T-cell (primary cell): ENCODE data around the gene VAV2. TPM values are rescaled to one million over a fixed set of nuclear protein-coding genes. Genes with fewer than 3 reads are reported as not detected.

Source experiments
- ATAC-seq, 4 experiments: fragments of 200-7000 bp in 3 of 4; fragments of 150-1000 bp in 1 of 4; cut with Tn5 transposase; replicated peaks in 1 of 4; 1 replicate in 3 of 4; 2 replicates in 1 of 4; pipeline ENCODE4 v1.10.0; 2021; ENCODE audit warnings: moderate library complexity in 3 of 4, mild to moderate bottlenecking in 2 of 4, moderate number of reproducible peaks in 1 of 4
- CTCF ChIA-PET, 2 donors: fragments of 300-600 bp; sonication (Branson Sonifier 250); formaldehyde crosslinking; loops; one replicate each; lab custom pipeline; 2022; ENCODE audit warnings: antibody characterized with exemption in 2 of 2; lab: Charles Lee
- POLR2A ChIA-PET, 2 donors: fragments of 300-600 bp; sonication (Branson Sonifier 250); formaldehyde crosslinking; loops; one replicate each; lab custom pipeline; 2022; ENCODE audit warnings: antibody characterized with exemption in 2 of 2; lab: Charles Lee
- DNase-seq, 35 experiments: peaks; one replicate each; pipeline versions ENCODE4 v3.0.0 to v3.0.0-alpha.2; 2013 to 2023
- H3K27ac ChIP-seq: one replicate; pipeline ENCODE4 v1.5.1; 2013; ENCODE audit warnings: low read length
- H3K27me3 ChIP-seq, 2 experiments: replicated peaks in 1 of 2; 1 replicate in 1 of 2; 2 replicates in 1 of 2; pipeline versions ENCODE4 v1.6.1 to v1.7.0; 2013; ENCODE audit warnings: low read length in 1 of 2, mixed read lengths in 1 of 2; ENCODE audit not compliant: control insufficient read depth in 2 of 2, insufficient read depth in 2 of 2; ENCODE audit errors: extremely low read depth in 1 of 2
- H3K36me3 ChIP-seq, 2 donors: 1 replicate in 1 of 2; 2 replicates in 1 of 2; pipeline versions ENCODE4 v1.6.1 to v1.7.0; 2013; ENCODE audit warnings: low read length in 1 of 2; ENCODE audit not compliant: control insufficient read depth in 2 of 2, insufficient read depth in 1 of 2; ENCODE audit errors: extremely low read depth in 1 of 2
- H3K4me1 ChIP-seq, 2 experiments: 1 replicate in 1 of 2; 2 replicates in 1 of 2; pipeline versions ENCODE4 v1.6.1 to v1.7.0; 2013; ENCODE audit warnings: low read length in 2 of 2, mixed read lengths in 1 of 2; ENCODE audit not compliant: insufficient read depth in 2 of 2, control insufficient read depth in 1 of 2; ENCODE audit errors: extremely low read depth in 1 of 2
- H3K4me3 ChIP-seq, 2 donors: 1 replicate in 1 of 2; 2 replicates in 1 of 2; pipeline versions ENCODE4 v1.5.1 to v1.7.0; 2013; ENCODE audit warnings: mild to moderate bottlenecking in 2 of 2, low read length in 1 of 2, moderate library complexity in 1 of 2; ENCODE audit not compliant: control insufficient read depth in 1 of 2; ENCODE audit errors: extremely low read depth in 1 of 2
- H3K9me3 ChIP-seq: 2 replicates; pipeline ENCODE4 v1.7.0; 2013
- H3K27ac Mint-ChIP-seq, 2 donors: one replicate each; pipeline ENCODE4 v1.8.0; 2020 to 2021; ENCODE audit warnings: mild to moderate bottlenecking in 2 of 2, mixed read lengths in 2 of 2
- H3K27me3 Mint-ChIP-seq, 2 donors: one replicate each; pipeline ENCODE4 v1.8.0; 2021 to 2022; ENCODE audit warnings: mixed read lengths in 2 of 2
- H3K36me3 Mint-ChIP-seq: one replicate; pipeline ENCODE4 v1.8.0; 2021; ENCODE audit warnings: mixed read lengths
- H3K4me1 Mint-ChIP-seq, 3 donors: one replicate each; pipeline ENCODE4 v1.8.0; 2020 to 2022; ENCODE audit warnings: mixed read lengths in 3 of 3, mild to moderate bottlenecking in 1 of 3
- H3K4me3 Mint-ChIP-seq, 3 donors: one replicate each; pipeline ENCODE4 v1.8.0; 2020 to 2022; ENCODE audit warnings: mild to moderate bottlenecking in 3 of 3, mixed read lengths in 3 of 3, moderate library complexity in 3 of 3
- H3K9me3 Mint-ChIP-seq, 3 donors: one replicate each; pipeline ENCODE4 v1.8.0; 2020 to 2022; ENCODE audit warnings: mixed read lengths in 3 of 3
- WGBS: methylation state at CpG from one replicate; pipeline ENCODE4 v1.1.5; 2013; ENCODE audit warnings: missing lambda C conversion rate; ENCODE audit not compliant: insufficient coverage; 5-methylcytosine and 5-hydroxymethylcytosine counted together
- total RNA-seq, 35 experiments: library from RNA in 6 of 35; stranded (reverse) in 6 of 35; fragments of 120-200 nt in 1 of 35; gene quantifications; one replicate each; pipeline versions ENCODE4 v1.2.1 to v1.2.4 and lab custom pipeline; 2013 to 2026

VAV2 gene
- total RNA-seq, 5 donors from 2014 or later (not counting 1 experiment from before 2014, with no cell fraction given): 1.2 to 7.5 (median 4.9) TPM

GRCh38 chr9:133987946-133988665 lies 4.0 kb downstream of the VAV2 start:
- Mint-ChIP-seq H3K27me3 (peaks cover 0 to 8% of the 10 kb centered on the region in 2 donors), H3K9me3 (no peaks in the 10 kb centered on the region), H3K36me3 (no peaks in the 10 kb centered on the region), H3K4me1 (peaks cover 0 to 3% (median 2%) of the 10 kb centered on the region in 3 donors), H3K27ac (no peak overlapping the region), H3K4me3 (no peak overlapping the region)
- H3K27ac ChIP-seq: no peak overlapping the region
- no peak overlapping the region for H3K4me3 ChIP-seq
- POLR2A ChIA-PET: interaction anchor here in 1 of 2 donors (0.6 kb wide), 1 partner anchor 119 kb away, joined by 5 read pairs; no protein-coding TSS in a partner anchor
- ATAC-seq (no peak), DNase-seq (no peak)
- 91% methylated on average over 7 of the region's 16 CpGs for WGBS
- no peaks in the 10 kb centered on the region for H3K9me3 ChIP-seq
- CTCF ChIA-PET: no interaction called here
- peaks cover 0 to 24% of the 10 kb centered on the region in 2 experiments for H3K27me3 ChIP-seq
- peaks cover 0 to 11% of the 10 kb centered on the region in 2 experiments for H3K4me1 ChIP-seq
- H3K36me3 ChIP-seq: no peaks in the 10 kb centered on the region

DNA sequence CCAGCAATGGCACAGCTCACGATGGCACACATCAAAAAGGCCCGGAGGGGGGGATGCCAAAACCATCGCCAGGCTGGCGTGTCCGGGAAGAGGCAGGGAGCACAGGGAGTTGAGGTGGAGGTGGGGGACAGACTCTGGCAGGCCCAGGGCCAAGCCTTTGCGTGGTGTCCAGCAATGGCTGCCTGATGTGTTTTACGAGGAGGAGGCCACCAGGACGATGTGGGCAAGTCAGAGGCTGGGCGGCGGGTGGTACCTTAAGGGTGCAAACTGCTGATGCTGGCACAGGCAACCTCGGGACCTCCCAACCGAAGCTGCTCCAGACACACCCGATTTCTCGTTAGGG lies 4.7 kb downstream of the VAV2 start:
- POLR2A ChIA-PET: no interaction called here
- no peak overlapping the region for H3K4me3 ChIP-seq
- no peaks in the 10 kb centered on the region for H3K9me3 Mint-ChIP-seq
- H3K36me3 ChIP-seq: no peaks in the 10 kb centered on the region
- peaks cover 0 to 3% (median 2%) of the 10 kb centered on the region in 3 donors for H3K4me1 Mint-ChIP-seq
- H3K27me3 ChIP-seq: peaks cover 0 to 21% of the 10 kb centered on the region in 2 experiments
- H3K36me3 Mint-ChIP-seq: no peaks in the 10 kb centered on the region
- H3K27ac ChIP-seq: no peak overlapping the region
- H3K27ac Mint-ChIP-seq: no peak overlapping the region
- H3K4me1 ChIP-seq: peaks cover 0 to 7% of the 10 kb centered on the region in 2 experiments
- CTCF ChIA-PET: no interaction called here
- H3K9me3 ChIP-seq: no peaks in the 10 kb centered on the region
- 86% methylated on average over 13 of the region's 14 CpGs for WGBS
- DNase-seq: no peak
- H3K4me3 Mint-ChIP-seq: no peak overlapping the region
- ATAC-seq: no peak
- H3K27me3 Mint-ChIP-seq: peaks cover 0 to 8% of the 10 kb centered on the region in 2 donors

DNA sequence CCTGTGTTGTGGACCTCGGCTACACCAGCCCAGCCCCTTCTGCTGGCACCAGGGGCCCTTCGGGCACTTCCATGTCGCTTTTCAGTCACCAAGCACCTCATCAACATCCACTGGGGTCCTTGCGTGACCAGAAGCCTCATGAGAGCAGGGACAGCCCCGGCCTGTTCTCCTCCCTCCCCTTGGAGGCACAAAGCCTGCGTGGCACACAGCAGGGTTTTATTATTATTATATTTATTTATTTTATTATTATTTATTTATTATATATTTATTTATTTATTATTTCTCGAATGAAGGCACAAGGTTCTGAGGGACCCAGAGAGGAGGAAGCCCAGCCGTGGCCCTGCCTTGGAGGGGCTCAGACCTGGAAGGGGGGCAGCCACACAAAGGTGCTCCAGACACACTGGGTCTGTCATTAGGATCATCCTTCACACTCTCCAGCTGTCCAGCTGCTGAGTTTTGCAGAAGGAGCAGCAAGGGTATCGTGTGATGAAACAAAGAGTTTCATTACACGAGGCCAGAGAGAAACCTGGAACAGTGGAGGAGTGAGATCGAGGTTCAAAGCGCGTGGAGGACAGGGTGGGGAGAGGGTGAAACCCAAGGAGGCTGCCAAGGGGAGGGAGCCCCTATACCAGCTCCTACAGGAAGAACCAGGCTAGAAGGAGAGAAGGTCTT lies 5.2 kb downstream of the VAV2 start:
- H3K4me1 ChIP-seq: peaks cover 0 to 6% of the 10 kb centered on the region in 2 experiments
- H3K36me3 Mint-ChIP-seq: no peaks in the 10 kb centered on the region
- peaks cover 0 to 8% of the 10 kb centered on the region in 2 donors for H3K27me3 Mint-ChIP-seq
- no peaks in the 10 kb centered on the region for H3K36me3 ChIP-seq
- H3K27ac Mint-ChIP-seq: no peak overlapping the region
- DNase-seq: no peak
- peaks cover 0 to 3% (median 2%) of the 10 kb centered on the region in 3 donors for H3K4me1 Mint-ChIP-seq
- WGBS: 100% methylated on average over 1 of the region's 13 CpGs
- no peak overlapping the region for H3K4me3 ChIP-seq
- H3K9me3 Mint-ChIP-seq: no peaks in the 10 kb centered on the region
- CTCF ChIA-PET: no interaction called here
- H3K27ac ChIP-seq: no peak overlapping the region
- no peak overlapping the region for H3K4me3 Mint-ChIP-seq
- POLR2A ChIA-PET: no interaction called here
- peaks cover 0 to 20% of the 10 kb centered on the region in 2 experiments for H3K27me3 ChIP-seq
- ATAC-seq: no peak
- H3K9me3 ChIP-seq: no peaks in the 10 kb centered on the region

DNA sequence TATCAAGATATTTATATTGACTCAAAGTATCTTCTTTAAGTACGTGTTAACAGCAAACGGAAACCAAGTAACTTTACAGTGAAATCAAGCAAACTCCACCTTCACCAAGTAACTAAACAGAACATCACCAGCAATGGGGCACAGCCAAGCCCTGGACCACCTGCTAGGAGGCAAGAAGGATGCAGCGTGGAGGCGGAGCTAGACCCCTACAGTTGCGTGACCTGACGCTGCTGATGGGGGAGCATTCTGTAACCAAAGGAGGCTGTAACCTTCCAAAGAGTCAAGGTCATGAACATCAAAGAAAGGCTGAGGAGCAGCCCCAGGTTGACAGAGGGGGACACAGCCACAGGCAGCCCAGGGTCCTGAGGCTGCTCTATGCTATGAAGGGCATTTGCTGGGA lies 6.1 kb downstream of the VAV2 start:
- ATAC-seq: no peak
- no peak for DNase-seq
- H3K27me3 ChIP-seq: peaks cover 0 to 16% of the 10 kb centered on the region in 2 experiments
- Mint-ChIP-seq H3K27me3 (peaks cover 0 to 7% of the 10 kb centered on the region in 2 donors), H3K27ac (no peak overlapping the region), H3K9me3 (no peaks in the 10 kb centered on the region), H3K36me3 (no peaks in the 10 kb centered on the region), H3K4me1 (peaks cover 0 to 2% (median 2%) of the 10 kb centered on the region in 3 donors), H3K4me3 (no peak overlapping the region)
- H3K36me3 ChIP-seq: no peaks in the 10 kb centered on the region
- peaks cover 0 to 3% of the 10 kb centered on the region in 2 experiments for H3K4me1 ChIP-seq
- ChIA-PET CTCF (no interaction called here), POLR2A (no interaction called here)
- H3K27ac ChIP-seq: no peak overlapping the region
- WGBS: 87% methylated on average over 4 of the region's 6 CpGs
- no peak overlapping the region for H3K4me3 ChIP-seq
- no peaks in the 10 kb centered on the region for H3K9me3 ChIP-seq

DNA sequence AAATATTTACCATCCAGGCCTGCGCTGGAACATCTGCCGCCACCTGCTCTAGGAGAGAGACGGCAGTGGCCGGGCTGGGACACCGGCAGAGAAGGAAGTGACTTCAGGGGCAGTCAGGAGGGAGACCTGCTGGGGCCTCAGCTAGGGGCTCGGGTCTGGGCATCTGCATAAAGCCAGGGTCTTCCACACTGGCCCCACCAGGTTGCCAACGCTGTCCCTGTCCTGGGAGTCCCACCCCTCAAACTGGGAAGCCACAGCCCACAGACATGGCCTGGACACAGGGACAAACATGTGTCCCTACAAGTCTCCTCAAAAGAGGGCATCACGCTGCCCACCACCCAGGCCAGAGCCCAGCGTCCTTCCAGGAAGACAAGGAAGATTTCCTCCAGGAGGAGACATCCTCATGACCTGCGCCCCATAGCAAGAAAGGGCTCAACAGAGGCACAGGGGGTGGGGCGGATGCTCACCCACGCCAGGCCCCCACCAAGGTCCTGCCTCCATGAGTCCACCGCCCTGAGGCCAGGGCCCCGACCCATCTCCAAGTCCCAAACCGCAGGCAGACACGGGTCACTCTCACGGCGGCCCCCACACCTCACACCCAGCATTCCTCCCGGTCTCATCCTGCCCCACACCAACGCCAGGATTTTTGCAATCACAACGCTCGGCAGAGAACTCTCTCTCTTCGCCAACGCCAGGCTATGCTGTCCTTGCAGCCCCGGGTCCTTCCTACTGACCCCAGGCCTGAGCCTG lies 9.0 kb downstream of the VAV2 start:
- WGBS: 89% methylated on average over 22 of the region's 25 CpGs
- Mint-ChIP-seq H3K9me3 (no peaks in the 10 kb centered on the region), H3K4me1 (no peaks in the 10 kb centered on the region), H3K27ac (no peak overlapping the region), H3K36me3 (no peaks in the 10 kb centered on the region), H3K4me3 (no peak overlapping the region), H3K27me3 (no peaks in the 10 kb centered on the region)
- peaks cover 0 to 4% of the 10 kb centered on the region in 2 experiments for H3K27me3 ChIP-seq
- CTCF ChIA-PET: no interaction called here
- DNase-seq: no peak
- H3K9me3 ChIP-seq: no peaks in the 10 kb centered on the region
- no peaks in the 10 kb centered on the region for H3K4me1 ChIP-seq
- H3K4me3 ChIP-seq: no peak overlapping the region
- POLR2A ChIA-PET: no interaction called here
- no peak for ATAC-seq
- H3K27ac ChIP-seq: no peak overlapping the region
- H3K36me3 ChIP-seq: no peaks in the 10 kb centered on the region

DNA sequence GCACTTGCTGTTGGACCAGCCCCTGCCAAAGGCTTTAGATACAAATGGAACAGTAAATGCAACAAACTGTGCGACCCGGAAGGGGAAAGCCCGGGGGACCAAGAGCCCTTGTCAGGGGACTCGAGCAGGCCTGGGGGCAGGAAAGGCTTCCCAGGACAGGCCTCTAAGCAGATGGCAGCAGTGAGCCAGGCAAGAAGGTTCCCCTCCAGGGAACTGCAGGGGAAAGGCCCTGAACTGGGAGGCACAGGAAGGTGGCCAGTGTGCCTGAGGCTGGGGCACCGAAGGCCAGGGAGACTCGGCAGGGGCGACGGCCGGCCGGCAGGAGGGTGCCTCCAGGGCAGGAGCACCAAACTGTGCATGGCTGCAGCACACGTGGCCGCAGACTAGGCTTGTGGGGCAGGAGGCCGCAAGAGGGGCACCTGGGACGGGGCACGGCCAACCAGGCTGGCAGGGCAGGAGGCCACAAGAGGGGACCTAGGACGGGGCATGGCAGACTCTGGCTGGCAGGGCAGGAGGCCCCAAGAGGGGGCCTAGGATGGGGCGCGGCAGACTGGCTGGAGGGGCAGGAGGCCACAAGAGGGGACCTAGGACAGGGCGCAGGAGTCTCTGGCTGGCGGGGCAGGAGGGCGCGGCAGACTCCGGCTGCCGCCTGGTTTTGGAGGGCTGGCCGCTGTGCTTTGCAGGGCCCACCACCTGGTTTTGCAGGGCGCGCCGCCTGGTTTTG lies 10.0 kb downstream of the VAV2 start:
- Mint-ChIP-seq H3K4me3 (no peak overlapping the region), H3K36me3 (no peaks in the 10 kb centered on the region), H3K9me3 (no peaks in the 10 kb centered on the region), H3K4me1 (no peaks in the 10 kb centered on the region), H3K27me3 (no peaks in the 10 kb centered on the region), H3K27ac (no peak overlapping the region)
- no peaks in the 10 kb centered on the region for H3K4me1 ChIP-seq
- H3K27me3 ChIP-seq: peaks cover 0 to 4% of the 10 kb centered on the region in 2 experiments
- H3K36me3 ChIP-seq: no peaks in the 10 kb centered on the region
- H3K9me3 ChIP-seq: no peaks in the 10 kb centered on the region
- no peak overlapping the region for H3K4me3 ChIP-seq
- no peak for ATAC-seq
- DNase-seq: no peak
- ChIA-PET POLR2A (no interaction called here), CTCF (no interaction called here)
- H3K27ac ChIP-seq: no peak overlapping the region
- 94% methylated on average over 28 of the region's 28 CpGs for WGBS
